IMR-90 (cell line): ENCODE measurements around the gene MLEC. TPM values are rescaled to one million over a fixed set of nuclear protein-coding genes. Genes with fewer than 3 reads are reported as not detected.

Source experiments
- ATAC-seq: fragments of 200-7000 bp; cut with Tn5 transposase; 2 replicates; pipeline ENCODE4 v1.9.1; 2020; ENCODE audit warnings: low read depth, mild to moderate bottlenecking, moderate library complexity
- BruUV-seq: library from RNA; stranded (reverse); fragments of 400-500 nt; replicated peaks from 2 replicates; lab custom pipeline; 2021; lab: Mats Ljungman, UMichigan
- CTCF ChIA-PET: fragments of 300-600 bp; formaldehyde crosslinking; extraction: SDS; loops from one replicate; lab custom pipeline; 2021; ENCODE audit warnings: antibody characterized with exemption; lab: Yijun Ruan, JAX
- POLR2A ChIA-PET: fragments of 300-600 bp; sonication (Branson Sonifier 250); formaldehyde crosslinking; loops from one replicate; lab custom pipeline; 2022; ENCODE audit warnings: antibody characterized with exemption; ENCODE audit not compliant: unreplicated experiment; lab: Charles Lee
- DNase-seq: peaks from one replicate; pipeline ENCODE4 v3.0.0; 2013
- H2AFZ ChIP-seq: replicated peaks from 2 replicates; pipeline ENCODE3; 2013; ENCODE audit warnings: low read length, mild to moderate bottlenecking; ENCODE audit not compliant: poor library complexity
- H2AK5ac ChIP-seq: 2 replicates; pipeline ENCODE4 v1.6.1; 2013; ENCODE audit warnings: low read depth, low read length, inconsistent platforms
- H2AK9ac ChIP-seq: replicated peaks from 2 replicates; pipeline ENCODE3; 2013; ENCODE audit warnings: mild to moderate bottlenecking, low read depth, low read length, moderate library complexity; ENCODE audit not compliant: poor library complexity
- H2BK120ac ChIP-seq: 2 replicates; pipeline ENCODE4 v1.6.1; 2013; ENCODE audit warnings: low read depth, low read length, inconsistent platforms
- H2BK15ac ChIP-seq: 3 replicates; pipeline ENCODE4 v1.6.1; 2013; ENCODE audit warnings: low read depth, low read length, inconsistent platforms
- H2BK20ac ChIP-seq: 2 replicates; pipeline ENCODE4 v1.6.1; 2013; ENCODE audit warnings: low read depth, mild to moderate bottlenecking, inconsistent platforms, low read length, moderate library complexity
- H2BK5ac ChIP-seq: 2 replicates; pipeline ENCODE4 v1.6.1; 2013; ENCODE audit warnings: mild to moderate bottlenecking, low read depth, low read length, inconsistent platforms; ENCODE audit not compliant: poor library complexity, severe bottlenecking
- H3K14ac ChIP-seq: replicated peaks from 2 replicates; pipeline ENCODE4 v1.6.1; 2013; ENCODE audit warnings: low read depth, low read length, inconsistent platforms
- H3K18ac ChIP-seq: 2 replicates; pipeline ENCODE4 v1.6.1; 2013; ENCODE audit warnings: low read depth, low read length, control low read depth
- H3K23ac ChIP-seq: 2 replicates; pipeline ENCODE4 v1.6.1; 2013; ENCODE audit warnings: low read depth, low read length, inconsistent platforms
- H3K27ac ChIP-seq: 2 replicates; pipeline ENCODE4 v1.5.1; 2013; ENCODE audit warnings: mild to moderate bottlenecking, control low read depth, low read length; ENCODE audit not compliant: insufficient read depth
- H3K27me3 ChIP-seq: 2 replicates; pipeline ENCODE4 v1.6.1; 2013; ENCODE audit warnings: low read length; ENCODE audit not compliant: control insufficient read depth, insufficient read depth
- H3K36me3 ChIP-seq: 2 replicates; pipeline ENCODE4 v1.6.1; 2013; ENCODE audit warnings: low read length, mixed read lengths; ENCODE audit not compliant: control insufficient read depth, insufficient read depth
- H3K4ac ChIP-seq: 2 replicates; pipeline ENCODE4 v1.6.1; 2013; ENCODE audit warnings: low read depth, low read length, inconsistent platforms
- H3K4me1 ChIP-seq: 2 replicates; pipeline ENCODE4 v1.6.1; 2013; ENCODE audit warnings: low read length, mixed read lengths; ENCODE audit not compliant: control insufficient read depth, insufficient read depth
- H3K4me2 ChIP-seq: 2 replicates; pipeline ENCODE4 v1.6.1; 2013; ENCODE audit warnings: low read depth, mild to moderate bottlenecking, control low read depth, low read length, moderate library complexity
- H3K4me3 ChIP-seq: 2 replicates; pipeline ENCODE4 v1.5.1; 2013; ENCODE audit warnings: low read depth, mild to moderate bottlenecking, control low read depth, low read length, moderate library complexity; ENCODE audit not compliant: insufficient read depth
- H3K56ac ChIP-seq: 2 replicates; pipeline ENCODE4 v1.6.1; 2013; ENCODE audit warnings: low read length, inconsistent platforms; ENCODE audit not compliant: insufficient read depth; ENCODE audit errors: extremely low read depth
- H3K79me1 ChIP-seq, 2 experiments: 2 replicates each; pipeline ENCODE4 v1.6.1; 2013; ENCODE audit warnings: low read length in 2 of 2, inconsistent platforms in 1 of 2, low read depth in 1 of 2
- H3K9ac ChIP-seq: 2 replicates; pipeline ENCODE4 v1.6.1; 2013; ENCODE audit warnings: low read depth, low read length, control low read depth
- H3K9me1 ChIP-seq: 2 replicates; pipeline ENCODE4 v1.6.1; 2013; ENCODE audit warnings: low read length, inconsistent platforms; ENCODE audit not compliant: insufficient read depth
- H3K9me3 ChIP-seq: 2 replicates; pipeline ENCODE4 v1.6.1; 2013; ENCODE audit warnings: low read length; ENCODE audit not compliant: control insufficient read depth, insufficient read depth
- H4K20me1 ChIP-seq: 2 replicates; pipeline ENCODE4 v1.6.1; 2013; ENCODE audit warnings: low read length, inconsistent platforms; ENCODE audit not compliant: insufficient read depth
- H4K5ac ChIP-seq: 2 replicates; pipeline ENCODE4 v1.6.1; 2013; ENCODE audit warnings: mild to moderate bottlenecking, low read depth, low read length, control low read depth
- H4K8ac ChIP-seq, 2 experiments: 2 replicates each; pipeline ENCODE4 v1.6.1; 2013; ENCODE audit warnings: low read depth in 2 of 2, low read length in 2 of 2, control low read depth in 1 of 2, inconsistent platforms in 1 of 2
- H4K91ac ChIP-seq: 2 replicates; pipeline ENCODE4 v1.6.1; 2013; ENCODE audit warnings: low read depth, low read length, inconsistent platforms; ENCODE audit not compliant: insufficient read depth
- CEBPB ChIP-seq: IDR thresholded peaks from 2 replicates; pipeline ENCODE4 v1.6.1; 2012; ENCODE audit warnings: low read depth, low read length, improper control_type of control experiment
- CTCF ChIP-seq: conservative IDR thresholded peaks from 2 replicates; pipeline ENCODE4 v1.5.1; 2012; ENCODE audit warnings: mild to moderate bottlenecking, low read depth, low read length, improper control_type of control experiment
- ELK1 ChIP-seq: fragments of 150-350 bp; IDR thresholded peaks from 2 replicates; pipeline ENCODE4 v1.6.1; 2016; ENCODE audit warnings: low read depth, mild to moderate bottlenecking, low read length, moderate library complexity, borderline replicate concordance
- FOS ChIP-seq: fragments of 150-350 bp; IDR thresholded peaks from 2 replicates; pipeline ENCODE4 v1.6.1; 2016; ENCODE audit warnings: low read depth, low read length
- MAFK ChIP-seq: IDR thresholded peaks from 2 replicates; pipeline ENCODE4 v1.6.1; 2012; ENCODE audit warnings: low read depth, low read length, improper control_type of control experiment
- POLR2A ChIP-seq: IDR thresholded peaks from 2 replicates; pipeline ENCODE4 v1.6.1; 2012; ENCODE audit warnings: mild to moderate bottlenecking, low read depth, low read length
- RCOR1 ChIP-seq: IDR thresholded peaks from 2 replicates; pipeline ENCODE4 v1.6.1; 2012; ENCODE audit warnings: mild to moderate bottlenecking, low read length, improper control_type of control experiment; ENCODE audit not compliant: insufficient replicate concordance
- RFX5 ChIP-seq: IDR thresholded peaks from 2 replicates; pipeline ENCODE4 v1.8.0; 2012; ENCODE audit warnings: low read depth, mild to moderate bottlenecking, low read length, moderate library complexity
- SMC3 ChIP-seq: fragments of 150-350 bp; IDR thresholded peaks from 2 replicates; pipeline ENCODE4 v1.6.1; 2016; ENCODE audit warnings: low read depth, mild to moderate bottlenecking, antibody characterized with exemption, low read length, moderate library complexity
- WGBS, 2 experiments: methylation state at CpG; one replicate each; pipeline versions ENCODE4 v1.1.5 to v1.1.7; 2013; ENCODE audit warnings: missing lambda C conversion rate in 2 of 2; ENCODE audit not compliant: insufficient read length in 1 of 2; ENCODE audit errors: extremely low coverage in 2 of 2; 5-methylcytosine and 5-hydroxymethylcytosine counted together
- dilution Hi-C: fragments of 300-500 bp; cut with HindIII; formaldehyde crosslinking; loops from one replicate; pipeline ENCODE4 v1.14.3; 2018; ENCODE audit warnings: low sequenced_read_pairs; ENCODE audit not compliant: unreplicated experiment
- in situ Hi-C: fragments of 300-500 bp; cut with MboI; formaldehyde crosslinking; loops from 3 replicates; pipeline ENCODE4 v1.14.3; 2019; ENCODE audit warnings: low sequenced_read_pairs, inconsistent platforms, mixed read lengths
- intact Hi-C: fragments of 100-400 bp; cut with micrococcal nuclease; formaldehyde crosslinking; loops from 2 replicates; pipeline ENCODE4 v1.10.0; 2022
- polyA plus RNA-seq, 3 experiments: library from polyadenylated mRNA; depleted of rRNA; stranded (reverse); fragments of >200 nt; gene quantifications; 2 replicates each; pipeline ENCODE4 v1.2.3, GENCODE V29; 2012; ENCODE audit warnings: low replicate concordance in 1 of 3
- total RNA-seq: library from RNA; depleted of rRNA; stranded (reverse); fragments of >200 nt; gene quantifications from 2 replicates; pipeline ENCODE4 v1.2.3, GENCODE V29; 2012
- TF ChIP-seq, protein P1 (sequence below): fragments of 150-350 bp; IDR thresholded peaks from 2 replicates; pipeline ENCODE4 v1.6.1; 2017; ENCODE audit warnings: mild to moderate bottlenecking, antibody characterized with exemption, low read length, low read depth

Gene MLEC
- total and polyA plus RNA-seq, 2 of the 4 experiments (the other 2 are of a cell fraction): 44.1 to 137 TPM

GRCh38 chr12:120719496-120720233 lies 32.7 kb downstream of the MLEC start:
- Histone ChIP-seq H2BK15ac (no peak overlapping the region), H4K8ac (no peak overlapping the region), H4K91ac (no peak overlapping the region), H4K20me1 (no peaks in the 10 kb centered on the region), H3K14ac (no peak overlapping the region), H3K9me1 (peaks cover 11% of the 10 kb centered on the region), H3K4me2 (no peak overlapping the region), H3K4ac (no peak overlapping the region), H3K4me3 (no peak overlapping the region), H3K79me1 (peaks cover 18 to 34% of the 10 kb centered on the region in 2 experiments; a peak in 3 of 4 replicates), H3K27me3 (no peaks in the 10 kb centered on the region), H2AK5ac (no peak overlapping the region), H3K23ac (no peak overlapping the region), H2BK20ac (no peak overlapping the region), H2BK120ac (no peak overlapping the region), H3K18ac (no peak overlapping the region), H2BK5ac (no peak overlapping the region), H2AK9ac (no peak overlapping the region), H4K5ac (no peak overlapping the region), H3K27ac (no peak overlapping the region), H3K9me3 (no peaks in the 10 kb centered on the region), H3K4me1 (peaks cover 11% of the 10 kb centered on the region; the same call in 1 of the 2 replicates), H3K9ac (no peak overlapping the region), H3K56ac (no peak overlapping the region), H3K36me3 (peaks cover 44% of the 10 kb centered on the region), H2AFZ (no peak overlapping the region)
- dilution Hi-C loops: no loop called here
- ChIA-PET POLR2A (no interaction called here), CTCF (interaction anchor here (0.5 kb wide), 1 partner anchor 172 kb away, joined by 4 read pairs; no protein-coding TSS in a partner anchor)
- no peak for TF ChIP-seq CTCF
- TF ChIP-seq, protein P1, sequence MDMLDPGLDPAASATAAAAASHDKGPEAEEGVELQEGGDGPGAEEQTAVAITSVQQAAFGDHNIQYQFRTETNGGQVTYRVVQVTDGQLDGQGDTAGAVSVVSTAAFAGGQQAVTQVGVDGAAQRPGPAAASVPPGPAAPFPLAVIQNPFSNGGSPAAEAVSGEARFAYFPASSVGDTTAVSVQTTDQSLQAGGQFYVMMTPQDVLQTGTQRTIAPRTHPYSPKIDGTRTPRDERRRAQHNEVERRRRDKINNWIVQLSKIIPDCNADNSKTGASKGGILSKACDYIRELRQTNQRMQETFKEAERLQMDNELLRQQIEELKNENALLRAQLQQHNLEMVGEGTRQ: no peak
- no peak for TF ChIP-seq MAFK
- TF ChIP-seq RFX5: no peak
- no peak for TF ChIP-seq FOS
- no peak for TF ChIP-seq RCOR1
- no peak for TF ChIP-seq SMC3
- TF ChIP-seq ELK1: no peak
- TF ChIP-seq CEBPB: no peak
- no peak for TF ChIP-seq POLR2A
- DNase-seq (peak; percentile 26), ATAC-seq (no peak)
- 100% methylated on average over 3 of the region's 11 CpGs; no CpG with 5 or more reads in 1 of the 2 experiments for WGBS, 2 experiments
- in situ Hi-C loops: no loop called here
- BruUV-seq: no TSS peak
- intact Hi-C loops: no loop called here
